Stimulated activated naive CD8-positive, alpha-beta T cell treated with anti-CD3 and anti-CD28 coated beads, Interleukin-15, Interleukin-2, amounts not matched to agents 100 U/mL and 50 U/mL, for 24 hours (primary cell): ENCODE measurements around the gene ANAPC5.

ENCODE experiments used
- ATAC-seq: fragments of 150-1000 bp; cut with Tn5 transposase; one replicate; pipeline ENCODE4 v1.10.0; 2021
- DNase-seq: peaks from one replicate; pipeline ENCODE4 v3.0.0; 2021

ANAPC5 gene

GRCh38 chr12:121371404-121371803 is 19.2 kb upstream of the ANAPC5 start:
- DNase-seq (no peak), ATAC-seq (no peak)

DNA sequence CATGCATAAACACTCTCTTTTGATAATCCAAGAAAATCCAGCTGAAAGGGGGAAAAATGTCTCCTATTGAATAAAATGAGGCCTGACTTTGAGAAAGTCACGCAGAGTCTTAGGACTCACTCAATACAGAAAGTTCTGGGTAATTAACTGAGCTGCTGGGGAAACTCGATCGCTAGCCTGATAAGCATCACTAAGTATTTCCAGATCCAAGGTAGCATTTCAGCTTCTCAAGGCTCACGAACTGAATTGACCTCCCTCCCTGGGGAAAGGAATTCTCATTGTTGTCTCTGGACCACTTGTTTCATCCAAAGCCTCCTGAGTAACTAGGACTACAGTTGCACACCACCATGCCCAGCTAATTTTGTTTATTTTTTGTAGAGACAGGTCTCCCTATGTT is 13.8 kb upstream of the ANAPC5 start:
- no peak for DNase-seq

DNA sequence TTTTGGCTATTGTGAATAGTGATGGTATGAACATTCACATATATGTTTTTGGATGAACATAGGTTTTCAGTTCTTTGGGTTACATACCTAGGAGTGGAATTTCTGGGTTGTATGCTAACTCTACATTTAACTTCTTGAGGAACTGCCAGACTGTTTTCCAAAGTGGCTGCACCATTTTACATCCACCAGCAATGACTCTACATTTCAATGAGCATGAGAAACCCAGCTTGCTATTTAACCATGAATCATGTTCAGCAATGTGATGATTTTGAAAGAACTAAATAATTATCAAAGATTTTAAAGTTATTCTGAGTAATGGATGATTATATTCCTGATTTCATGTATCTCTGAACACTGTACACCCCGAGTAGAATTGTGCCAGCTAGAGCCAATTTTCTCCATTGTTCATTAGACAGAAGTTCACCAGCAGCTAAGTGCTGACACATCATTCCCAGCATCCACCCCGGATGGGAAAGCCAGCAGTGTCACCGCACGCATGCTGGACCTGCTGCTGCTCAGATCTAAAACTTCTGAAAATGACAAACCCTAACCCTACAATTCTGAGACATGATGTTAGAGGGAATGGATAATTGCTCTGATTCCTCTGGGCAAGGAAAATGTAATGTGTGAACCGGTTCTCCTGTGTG is 13.3 kb upstream of the ANAPC5 start:
- no peak for ATAC-seq
- no peak for DNase-seq

More for the DNA sequence above, 13.8 kb upstream of the ANAPC5 start:
- ATAC-seq = no peak

GRCh38 chr12:121364683-121365121 is 12.5 kb upstream of the ANAPC5 start:
- DNase-seq (no peak), ATAC-seq (no peak)

DNA sequence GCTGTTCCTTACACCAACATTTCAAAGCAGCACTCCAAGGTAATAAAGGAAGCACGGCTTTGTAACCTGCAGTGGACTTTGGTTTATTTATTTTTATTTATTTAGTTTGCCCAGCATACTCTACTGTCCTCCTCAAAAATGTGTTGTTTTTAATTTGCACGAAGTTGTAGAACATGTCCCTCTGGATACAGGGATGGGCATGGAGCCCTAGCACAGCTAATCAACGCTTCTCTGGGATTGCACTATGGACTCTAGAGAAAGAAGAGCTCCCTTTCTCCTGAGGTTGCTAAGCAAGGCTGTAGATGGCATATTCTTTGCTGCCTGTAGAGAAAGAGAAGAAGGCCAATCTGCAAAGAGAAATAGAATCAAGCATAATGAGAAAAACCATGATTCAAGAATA is 5.9 kb upstream of the ANAPC5 start:
- ATAC-seq = no peak
- DNase-seq = no peak

GRCh38 chr12:121357331-121357730 is 5.1 kb upstream of the ANAPC5 start:
- DNase-seq = no peak
- no peak for ATAC-seq

DNA sequence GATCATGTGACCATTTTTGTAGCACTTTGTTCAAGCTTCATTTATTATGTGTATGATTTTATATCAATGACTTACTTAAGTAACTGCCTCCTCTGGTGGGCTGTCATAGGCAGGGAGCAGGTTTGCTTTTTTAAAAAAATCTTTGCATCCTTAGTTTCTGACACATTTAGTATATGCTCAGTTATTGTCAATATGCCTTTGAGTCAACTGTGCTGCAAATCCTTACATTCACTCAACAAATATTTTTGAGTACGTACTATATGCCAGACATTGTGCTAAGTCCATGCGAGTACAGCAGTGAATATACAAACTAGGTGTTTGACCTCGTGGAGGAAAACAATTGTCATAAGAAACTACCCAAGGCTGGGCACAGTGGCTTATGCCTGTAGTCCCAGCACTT is 4.4 kb upstream of the ANAPC5 start:
- ATAC-seq = no peak
- no peak for DNase-seq

DNA sequence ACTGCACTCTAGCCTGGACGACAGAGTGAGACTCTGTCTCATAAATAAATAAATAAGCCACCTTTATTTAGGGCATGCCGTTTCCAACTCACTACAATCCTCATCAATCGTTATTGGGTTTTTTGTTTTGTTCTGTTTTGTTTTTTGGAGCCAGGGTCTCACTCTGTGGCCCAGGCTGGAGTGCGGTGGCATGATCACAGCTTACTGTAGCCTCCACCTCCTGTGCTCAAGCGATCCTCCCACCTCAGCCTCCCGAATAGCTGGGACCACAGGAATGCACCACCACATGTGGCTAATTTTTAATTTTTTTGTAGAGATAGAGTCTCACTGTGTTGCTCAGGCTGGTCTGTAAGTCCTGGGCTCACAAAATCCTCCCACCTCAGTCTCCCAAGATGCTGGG is 3.6 kb upstream of the ANAPC5 start:
- DNase-seq (no peak), ATAC-seq (no peak)

- peak; percentile 19 for ATAC-seq
- DNase-seq = no peak
These were observed 439 bp upstream of the ANAPC5 start for GRCh38 chr12:121352682-121353018.

DNA sequence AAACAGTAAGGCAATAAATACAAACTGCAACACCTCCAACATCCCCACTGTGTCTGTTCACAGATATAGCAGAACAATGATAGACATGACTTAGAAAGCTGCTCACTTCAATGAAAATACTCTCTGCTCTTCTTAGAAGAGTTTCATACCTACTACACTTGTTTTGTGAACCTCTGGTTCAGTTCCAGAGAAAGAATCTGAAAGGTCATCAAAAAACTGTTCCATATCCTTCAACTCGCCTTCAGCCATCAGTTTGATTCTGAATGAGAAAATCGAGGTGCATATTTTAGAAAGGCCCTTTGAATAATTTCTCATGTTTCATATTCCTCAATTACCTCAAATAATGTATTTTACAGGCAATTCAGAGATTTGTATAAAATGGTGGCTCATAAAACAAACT is 5.5 kb downstream of the ANAPC5 start:
- DNase-seq (no peak), ATAC-seq (no peak)

- DNase-seq (no peak), ATAC-seq (no peak)
These were observed 6.9 kb downstream of the ANAPC5 start for GRCh38 chr12:121345151-121345815.

DNA sequence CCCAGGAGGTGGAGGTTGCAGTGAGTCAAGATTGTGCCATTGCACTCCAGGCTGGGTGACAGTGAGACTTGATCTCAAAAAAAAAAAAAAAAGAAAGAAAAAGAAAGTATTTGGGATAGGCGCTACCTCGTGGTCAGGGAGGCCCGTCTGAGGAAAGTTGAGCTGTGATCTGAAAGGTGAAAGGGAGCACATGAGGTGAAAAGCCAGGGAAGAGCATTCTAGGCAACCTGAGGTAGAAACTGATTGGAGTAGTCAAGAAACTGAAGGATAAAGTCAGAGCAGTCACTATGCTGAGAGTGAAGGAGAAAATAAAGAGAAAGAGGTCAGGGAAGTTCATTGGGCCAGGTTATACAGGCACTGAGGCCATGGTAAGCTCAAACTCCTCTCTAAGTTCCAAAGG is 7.7 kb downstream of the ANAPC5 start:
- DNase-seq (no peak), ATAC-seq (no peak)

- ATAC-seq = no peak
- no peak for DNase-seq
These were observed 14.8 kb downstream of the ANAPC5 start for GRCh38 chr12:121337416-121337815.

- ATAC-seq (peak; percentile 69), DNase-seq (no peak)
These were observed 17.5 kb downstream of the ANAPC5 start for GRCh38 chr12:121334513-121335343.

- DNase-seq (no peak), ATAC-seq (no peak)
These were observed 18.5 kb downstream of the ANAPC5 start for GRCh38 chr12:121333747-121334146.

DNA sequence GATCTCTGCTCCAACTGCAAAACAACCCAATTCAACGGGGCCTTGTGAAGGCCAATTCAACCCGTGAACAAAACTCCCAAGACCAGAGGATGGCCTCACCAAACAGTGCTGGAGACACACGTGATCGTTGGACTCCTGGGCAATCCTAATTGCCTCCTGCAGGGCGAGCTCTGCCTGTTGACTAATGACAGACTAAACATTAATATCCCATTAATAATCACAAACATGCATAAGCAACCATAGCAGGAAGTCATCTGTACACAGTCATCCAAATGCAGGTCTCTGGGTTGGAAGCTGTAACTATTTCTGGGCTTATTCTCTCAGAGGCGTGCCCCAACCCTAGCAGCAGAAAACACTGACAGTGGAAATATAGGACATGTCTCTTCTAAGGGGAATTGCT is 21.0 kb downstream of the ANAPC5 start:
- no peak for DNase-seq

GRCh38 chr12:121330692-121331091 is 21.5 kb downstream of the ANAPC5 start:
- ATAC-seq = no peak
- no peak for DNase-seq

More for the DNA sequence above, 21.0 kb downstream of the ANAPC5 start:
- no peak for ATAC-seq

DNA sequence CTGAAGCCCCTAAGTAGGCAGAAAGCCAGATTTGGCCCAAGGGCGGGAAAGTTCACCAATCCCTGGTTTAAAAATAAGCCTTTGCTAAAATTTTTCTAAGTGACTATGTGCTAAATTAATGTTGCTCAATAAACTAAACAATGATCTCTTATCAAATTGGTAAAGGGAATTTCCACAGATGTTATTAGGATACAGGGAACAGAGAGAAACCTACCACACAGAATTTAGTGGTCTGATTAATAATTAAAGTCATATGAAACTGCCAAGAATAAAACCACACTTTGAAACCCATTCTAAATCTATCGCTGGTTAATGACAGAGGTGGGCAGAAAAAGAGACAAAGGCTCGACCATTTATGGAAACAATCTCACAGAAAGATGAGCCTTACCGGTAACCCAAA is 22.0 kb downstream of the ANAPC5 start:
- no peak for ATAC-seq
- no peak for DNase-seq

- DNase-seq (no peak), ATAC-seq (no peak)
These were observed 23.6 kb downstream of the ANAPC5 start for GRCh38 chr12:121328620-121329019.

- DNase-seq (no peak), ATAC-seq (no peak)
These were observed 25.1 kb downstream of the ANAPC5 start for GRCh38 chr12:121326996-121327674.

DNA sequence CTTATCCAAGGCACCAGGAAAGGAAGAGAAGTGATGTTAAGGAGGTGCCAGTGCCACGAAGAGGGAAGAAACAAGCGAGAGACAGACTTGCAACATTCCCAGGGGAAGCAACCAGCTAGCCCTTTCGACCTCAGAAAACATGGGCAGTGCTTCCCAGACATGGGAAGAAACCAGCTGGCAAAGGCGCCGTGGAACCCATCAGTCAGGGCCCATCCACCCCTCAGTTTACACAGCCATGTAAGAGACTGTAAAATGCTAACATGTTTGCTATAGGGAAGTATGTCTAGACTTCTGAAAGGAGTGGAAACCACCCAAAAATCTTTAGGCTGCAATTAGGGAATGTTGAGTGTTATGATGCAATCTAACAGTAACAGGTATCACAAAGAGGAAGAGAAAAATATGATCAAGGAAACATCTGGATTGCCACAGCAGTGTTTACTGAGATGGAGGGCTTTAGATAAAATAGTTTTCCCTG is 26.3 kb downstream of the ANAPC5 start:
- ATAC-seq (no peak), DNase-seq (no peak)

- ATAC-seq = no peak
- DNase-seq = no peak
These were observed 28.3 kb downstream of the ANAPC5 start for GRCh38 chr12:121323908-121324307.

GRCh38 chr12:121318121-121318520 is 34.1 kb downstream of the ANAPC5 start:
- DNase-seq (no peak), ATAC-seq (no peak)
